ENCODE measurements around the gene PRRX1. TPM values are rescaled to one million over a fixed set of nuclear protein-coding genes. Genes with fewer than 3 reads are reported as not detected.

Gene PRRX1
- total RNA-seq, 1 experiment from 2014 or later: 4.5 TPM

DNA sequence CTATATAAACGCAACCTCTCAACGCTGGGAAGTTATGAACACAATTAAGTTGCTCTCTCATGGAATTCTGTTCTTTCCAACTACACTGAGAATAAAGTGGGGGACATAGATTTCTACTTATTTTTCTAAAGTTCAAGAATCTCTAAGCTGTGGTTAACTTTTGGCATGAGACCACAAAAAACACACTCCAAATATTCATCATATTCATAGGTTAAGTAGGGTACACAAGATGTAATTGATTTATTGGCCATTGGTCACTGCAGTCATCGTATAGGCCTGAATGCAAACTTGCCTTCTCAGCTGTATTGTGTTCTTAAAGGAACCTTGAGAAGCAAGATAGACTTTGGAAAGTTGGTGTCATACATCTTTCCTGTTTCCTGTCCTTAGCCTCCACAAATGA, 40.3 kb downstream of the PRRX1 start:
- no peak for DNase-seq (ENCODE audit: low spot score)
- H3K9me3 ChIP-seq (ENCODE audit: low read depth, low read length, poor library complexity, severe bottlenecking): no peaks in the 10 kb centered on the region
- H3K4me3 ChIP-seq (ENCODE audit: low read depth, low read length, poor library complexity, severe bottlenecking): no peak overlapping the region
- CTCF ChIA-PET: no interaction called here
- no TSS peak for BruUV-seq (replicated peaks)
- POLR2A ChIA-PET (ENCODE audit: low non-redundant PET): no interaction called here
- H3K27me3 ChIP-seq (replicated peaks; ENCODE audit: insufficient read depth, low read depth, low read length, poor library complexity): no peaks in the 10 kb centered on the region
- intact Hi-C loops (cut with micrococcal nuclease; ENCODE audit: unreplicated experiment): no loop called here
- H3K36me3 ChIP-seq (ENCODE audit: insufficient read depth, low read length, poor library complexity, severe bottlenecking): no peaks in the 10 kb centered on the region
- no peak for TF ChIP-seq EZH2 (IDR thresholded peaks at IDR 0.05; ENCODE audit: borderline replicate concordance, low read depth, low read length, poor library complexity, severe bottlenecking)
- TF ChIP-seq, protein P1, sequence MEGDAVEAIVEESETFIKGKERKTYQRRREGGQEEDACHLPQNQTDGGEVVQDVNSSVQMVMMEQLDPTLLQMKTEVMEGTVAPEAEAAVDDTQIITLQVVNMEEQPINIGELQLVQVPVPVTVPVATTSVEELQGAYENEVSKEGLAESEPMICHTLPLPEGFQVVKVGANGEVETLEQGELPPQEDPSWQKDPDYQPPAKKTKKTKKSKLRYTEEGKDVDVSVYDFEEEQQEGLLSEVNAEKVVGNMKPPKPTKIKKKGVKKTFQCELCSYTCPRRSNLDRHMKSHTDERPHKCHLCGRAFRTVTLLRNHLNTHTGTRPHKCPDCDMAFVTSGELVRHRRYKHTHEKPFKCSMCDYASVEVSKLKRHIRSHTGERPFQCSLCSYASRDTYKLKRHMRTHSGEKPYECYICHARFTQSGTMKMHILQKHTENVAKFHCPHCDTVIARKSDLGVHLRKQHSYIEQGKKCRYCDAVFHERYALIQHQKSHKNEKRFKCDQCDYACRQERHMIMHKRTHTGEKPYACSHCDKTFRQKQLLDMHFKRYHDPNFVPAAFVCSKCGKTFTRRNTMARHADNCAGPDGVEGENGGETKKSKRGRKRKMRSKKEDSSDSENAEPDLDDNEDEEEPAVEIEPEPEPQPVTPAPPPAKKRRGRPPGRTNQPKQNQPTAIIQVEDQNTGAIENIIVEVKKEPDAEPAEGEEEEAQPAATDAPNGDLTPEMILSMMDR (conservative IDR thresholded peaks at IDR 0.05; ENCODE audit: low read depth, low read length): no peak
- peaks cover 7% of the 10 kb centered on the region for H3K4me1 ChIP-seq (ENCODE audit: insufficient read depth, low read length, poor library complexity, severe bottlenecking)
- no peak overlapping the region for H3K27ac ChIP-seq (ENCODE audit: low read depth, low read length, poor library complexity, severe bottlenecking)

DNA sequence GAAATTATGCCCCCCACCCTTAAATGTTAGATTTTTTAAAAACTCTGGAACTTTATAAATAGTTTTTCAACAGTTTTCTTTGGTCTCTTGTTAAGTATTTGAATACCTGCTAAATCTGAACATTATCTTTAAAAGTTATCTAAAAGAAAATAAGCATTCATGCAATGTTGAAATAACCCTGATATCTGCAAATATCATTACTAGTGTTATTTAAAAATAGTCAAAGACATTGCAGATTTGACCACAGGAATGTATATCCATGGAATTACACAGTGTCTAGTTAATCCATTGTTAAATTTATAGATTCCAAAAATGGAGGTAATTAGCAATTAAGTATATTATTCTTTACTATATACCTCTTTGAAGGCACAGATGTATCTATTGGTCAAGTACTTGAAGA, 42.0 kb downstream of the PRRX1 start:
- H3K36me3 ChIP-seq (ENCODE audit: insufficient read depth, low read length, poor library complexity, severe bottlenecking): no peaks in the 10 kb centered on the region
- TF ChIP-seq EZH2 (IDR thresholded peaks at IDR 0.05; ENCODE audit: borderline replicate concordance, low read depth, low read length, poor library complexity, severe bottlenecking): no peak
- TF ChIP-seq, protein P1 (conservative IDR thresholded peaks at IDR 0.05; ENCODE audit: low read depth, low read length): no peak
- BruUV-seq (replicated peaks): no TSS peak
- POLR2A ChIA-PET (ENCODE audit: low non-redundant PET): no interaction called here
- H3K4me1 ChIP-seq (ENCODE audit: insufficient read depth, low read length, poor library complexity, severe bottlenecking): peaks cover 4% of the 10 kb centered on the region
- no peak overlapping the region for H3K27ac ChIP-seq (ENCODE audit: low read depth, low read length, poor library complexity, severe bottlenecking)
- CTCF ChIA-PET: no interaction called here
- no peaks in the 10 kb centered on the region for H3K9me3 ChIP-seq (ENCODE audit: low read depth, low read length, poor library complexity, severe bottlenecking)
- intact Hi-C loops (cut with micrococcal nuclease; ENCODE audit: unreplicated experiment): no loop called here
- no peak for DNase-seq (ENCODE audit: low spot score)
- H3K4me3 ChIP-seq (ENCODE audit: low read depth, low read length, poor library complexity, severe bottlenecking): no peak overlapping the region
- peaks cover 10% of the 10 kb centered on the region for H3K27me3 ChIP-seq (replicated peaks; ENCODE audit: insufficient read depth, low read depth, low read length, poor library complexity)

DNA sequence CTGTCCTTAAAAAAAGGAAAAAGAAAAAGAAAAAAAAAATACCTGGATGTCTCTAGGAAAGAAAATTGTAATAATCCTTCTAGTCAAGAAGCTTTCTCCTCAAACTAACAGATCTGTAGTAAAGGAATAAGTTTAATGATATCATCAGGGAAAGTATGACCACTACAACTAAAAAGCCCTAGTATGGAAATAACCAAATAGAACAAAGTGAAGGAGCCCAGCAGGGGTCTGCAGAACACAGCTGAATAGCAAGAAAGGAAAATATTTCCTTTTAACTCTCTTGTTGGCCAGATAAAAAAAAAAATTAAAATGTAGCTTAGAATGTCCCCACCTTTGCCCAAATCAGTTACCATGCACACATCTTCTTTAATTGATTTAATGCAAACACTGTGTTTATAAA, 43.2 kb downstream of the PRRX1 start:
- BruUV-seq (replicated peaks): no TSS peak
- H3K4me1 ChIP-seq (ENCODE audit: insufficient read depth, low read length, poor library complexity, severe bottlenecking): no peaks in the 10 kb centered on the region
- peaks cover 8% of the 10 kb centered on the region for H3K9me3 ChIP-seq (ENCODE audit: low read depth, low read length, poor library complexity, severe bottlenecking)
- no peak for TF ChIP-seq EZH2 (IDR thresholded peaks at IDR 0.05; ENCODE audit: borderline replicate concordance, low read depth, low read length, poor library complexity, severe bottlenecking)
- TF ChIP-seq, protein P1 (conservative IDR thresholded peaks at IDR 0.05; ENCODE audit: low read depth, low read length): no peak
- H3K36me3 ChIP-seq (ENCODE audit: insufficient read depth, low read length, poor library complexity, severe bottlenecking): no peaks in the 10 kb centered on the region
- peaks cover 21% of the 10 kb centered on the region for H3K27me3 ChIP-seq (replicated peaks; ENCODE audit: insufficient read depth, low read depth, low read length, poor library complexity)
- DNase-seq (ENCODE audit: low spot score): no peak
- no peak overlapping the region for H3K4me3 ChIP-seq (ENCODE audit: low read depth, low read length, poor library complexity, severe bottlenecking)
- POLR2A ChIA-PET (ENCODE audit: low non-redundant PET): no interaction called here
- intact Hi-C loops (cut with micrococcal nuclease; ENCODE audit: unreplicated experiment): no loop called here
- CTCF ChIA-PET: no interaction called here
- no peak overlapping the region for H3K27ac ChIP-seq (ENCODE audit: low read depth, low read length, poor library complexity, severe bottlenecking)
